GM19467 (cell line): ENCODE results near the gene KLF12.

Source experiments
- ATAC-seq: cut with Tn5 transposase; IDR thresholded peaks from one replicate; pipeline ENCODE4 v1.9.1; 2021; ENCODE audit warnings: mild to moderate bottlenecking, moderate library complexity; ENCODE audit not compliant: unreplicated experiment

KLF12 gene

DNA sequence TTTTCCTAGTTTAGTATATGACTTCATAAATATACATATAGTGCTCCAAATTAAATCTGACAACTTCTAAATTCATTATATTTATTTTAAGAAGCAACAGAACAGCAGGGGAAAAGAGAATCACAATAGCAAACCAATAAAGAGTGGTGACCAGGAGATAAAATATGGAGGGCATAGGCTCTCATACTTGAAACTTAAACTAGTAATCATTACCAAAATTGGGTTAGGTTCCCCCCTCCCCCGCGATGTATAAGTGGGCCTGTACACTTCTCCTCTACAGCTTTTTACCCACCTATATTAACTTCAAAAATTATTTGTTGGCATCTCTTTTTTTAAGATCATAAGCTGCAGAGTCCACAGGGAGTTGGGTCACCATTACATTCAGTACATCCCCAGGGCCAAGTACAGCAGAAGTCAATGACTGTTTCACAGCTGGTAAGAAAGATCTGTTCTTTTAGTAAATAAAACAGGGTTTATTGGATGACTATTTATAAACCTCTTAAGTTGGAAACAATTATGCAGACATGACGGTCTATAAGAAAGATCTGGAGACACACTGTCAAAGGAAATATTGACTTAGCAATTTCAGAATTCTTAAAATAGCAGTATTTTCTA lies 29.4 kb downstream of the KLF12 start:
- ATAC-seq: no peak

- ATAC-seq: no peak
Measured at GRCh38 chr13:74103970-74104555, 30.1 kb downstream of the KLF12 start.

GRCh38 chr13:74103196-74103595 lies 31.0 kb downstream of the KLF12 start:
- ATAC-seq: no peak

- ATAC-seq: no peak
Measured at GRCh38 chr13:74102691-74103090, 31.5 kb downstream of the KLF12 start.

DNA sequence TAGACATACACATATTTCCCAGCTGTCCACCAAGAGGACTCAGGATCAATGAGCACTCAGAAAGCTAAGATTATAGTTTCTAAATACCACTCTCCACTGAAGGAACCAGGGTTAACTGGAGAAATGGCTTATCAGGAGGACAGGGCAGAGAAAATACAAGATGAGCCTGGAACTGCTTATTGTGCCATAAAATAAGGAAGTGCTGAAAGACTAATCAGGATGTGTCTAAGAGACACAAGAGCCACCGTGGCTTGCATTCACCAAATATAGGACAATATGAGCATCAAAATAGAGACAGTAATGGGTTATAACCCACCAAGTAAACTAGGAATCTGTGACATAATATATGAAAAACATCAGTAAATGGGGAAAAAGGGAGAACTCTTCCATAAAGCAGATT lies 32.8 kb downstream of the KLF12 start:
- no peak for ATAC-seq

GRCh38 chr13:74098077-74098476 lies 36.1 kb downstream of the KLF12 start:
- no peak for ATAC-seq

- no peak for ATAC-seq
Measured at GRCh38 chr13:74097116-74097515, 37.1 kb downstream of the KLF12 start.

GRCh38 chr13:74093691-74094090 lies 40.5 kb downstream of the KLF12 start:
- no peak for ATAC-seq

GRCh38 chr13:74092711-74093110 lies 41.5 kb downstream of the KLF12 start:
- ATAC-seq: no peak

DNA sequence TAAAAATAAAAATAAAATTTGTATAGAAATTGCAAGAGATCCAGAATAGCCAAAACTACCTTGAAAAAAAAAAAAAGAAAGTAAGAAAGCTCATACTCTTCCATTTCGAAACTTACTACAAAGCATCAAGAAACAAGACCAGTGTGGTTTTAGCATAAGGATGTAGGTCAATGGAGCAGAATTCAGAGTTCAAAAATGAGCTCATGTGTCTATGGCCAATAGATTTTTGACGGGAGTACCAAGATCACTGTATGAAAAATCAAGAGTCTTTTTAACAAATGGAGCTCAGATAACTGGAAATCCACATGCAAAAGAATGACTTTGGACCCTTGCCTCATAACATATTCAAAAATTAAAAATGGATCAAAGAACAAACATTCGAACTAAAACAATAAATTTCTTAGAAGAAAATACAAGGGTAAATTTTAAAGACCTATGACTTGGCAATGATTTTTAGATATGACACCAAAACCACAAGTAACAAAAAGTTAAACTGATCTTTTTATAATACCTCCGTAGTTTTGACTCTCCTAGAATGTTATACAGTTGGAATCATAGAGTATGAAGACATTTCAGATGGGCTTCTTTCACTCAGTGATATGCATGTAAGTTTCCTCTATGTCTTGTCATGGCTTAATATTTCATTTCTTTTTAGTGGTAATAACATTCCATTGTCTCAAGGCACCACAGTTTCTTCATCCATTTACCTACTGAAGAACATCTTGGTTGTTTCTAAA lies 43.2 kb downstream of the KLF12 start:
- ATAC-seq: no peak

DNA sequence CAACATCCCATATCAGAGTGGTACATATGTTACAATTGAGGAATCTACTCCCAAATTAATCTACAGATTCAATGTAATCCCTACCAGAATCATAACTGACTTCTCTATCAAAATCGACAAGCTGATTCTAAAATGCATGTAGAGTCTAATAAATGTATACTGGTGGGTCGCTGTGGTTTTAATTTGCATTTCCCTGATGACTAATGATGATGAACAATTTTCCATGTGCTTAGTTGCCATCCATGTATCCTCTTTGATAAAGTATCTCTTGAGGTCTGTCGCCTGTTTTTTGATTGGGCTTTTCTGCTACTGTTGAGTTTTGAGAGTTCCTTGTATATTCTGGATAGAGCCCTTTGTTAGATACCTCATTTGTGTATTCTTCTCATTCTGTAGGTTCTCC lies 43.8 kb downstream of the KLF12 start:
- no peak for ATAC-seq

DNA sequence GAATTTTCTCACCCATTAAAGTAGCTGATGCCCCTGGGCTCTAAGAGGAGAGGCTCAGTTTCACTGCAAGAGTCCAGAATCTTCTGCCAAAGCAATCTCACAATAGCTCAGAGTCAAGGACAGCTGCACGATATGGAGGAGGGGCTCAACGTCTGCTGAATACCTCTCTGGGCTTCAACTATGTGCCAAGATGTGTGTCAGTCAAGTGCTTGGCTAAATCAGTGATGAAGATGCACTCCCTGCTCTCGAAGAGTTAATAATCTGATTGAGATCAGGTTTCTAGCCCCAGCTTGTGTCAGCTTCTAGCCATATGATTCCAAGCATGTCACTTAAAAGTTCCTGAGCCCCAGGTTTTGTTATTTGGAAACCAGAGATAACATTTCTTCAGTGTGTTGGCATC lies 46.8 kb downstream of the KLF12 start:
- ATAC-seq: no peak
